GM13976 (cell line): ENCODE results near the gene FES.

Source experiments
- DNase-seq: peaks from one replicate; pipeline ENCODE4 v3.0.0; 2012; ENCODE audit warnings: low spot score
- in situ Hi-C: fragments of 300-500 bp; cut with MboI; formaldehyde crosslinking; loops from one replicate; pipeline ENCODE4 v1.12.0; 2022; ENCODE audit warnings: low sequenced_read_pairs, mixed read lengths, inconsistent platforms; ENCODE audit not compliant: unreplicated experiment
- TF ChIP-seq, protein P1 (sequence below): IDR thresholded peaks from 2 replicates; pipeline ENCODE4 v1.5.1; 2012; ENCODE audit warnings: borderline replicate concordance, mild to moderate bottlenecking; ENCODE audit not compliant: insufficient read depth; ENCODE audit errors: extremely low read depth, missing control alignments, control extremely low read depth

The FES gene

GRCh38 chr15:90913398-90913944 lies 29.2 kb downstream of the FES start:
- in situ Hi-C loops = no loop called here
- DNase-seq = no peak
- TF ChIP-seq, protein P1, sequence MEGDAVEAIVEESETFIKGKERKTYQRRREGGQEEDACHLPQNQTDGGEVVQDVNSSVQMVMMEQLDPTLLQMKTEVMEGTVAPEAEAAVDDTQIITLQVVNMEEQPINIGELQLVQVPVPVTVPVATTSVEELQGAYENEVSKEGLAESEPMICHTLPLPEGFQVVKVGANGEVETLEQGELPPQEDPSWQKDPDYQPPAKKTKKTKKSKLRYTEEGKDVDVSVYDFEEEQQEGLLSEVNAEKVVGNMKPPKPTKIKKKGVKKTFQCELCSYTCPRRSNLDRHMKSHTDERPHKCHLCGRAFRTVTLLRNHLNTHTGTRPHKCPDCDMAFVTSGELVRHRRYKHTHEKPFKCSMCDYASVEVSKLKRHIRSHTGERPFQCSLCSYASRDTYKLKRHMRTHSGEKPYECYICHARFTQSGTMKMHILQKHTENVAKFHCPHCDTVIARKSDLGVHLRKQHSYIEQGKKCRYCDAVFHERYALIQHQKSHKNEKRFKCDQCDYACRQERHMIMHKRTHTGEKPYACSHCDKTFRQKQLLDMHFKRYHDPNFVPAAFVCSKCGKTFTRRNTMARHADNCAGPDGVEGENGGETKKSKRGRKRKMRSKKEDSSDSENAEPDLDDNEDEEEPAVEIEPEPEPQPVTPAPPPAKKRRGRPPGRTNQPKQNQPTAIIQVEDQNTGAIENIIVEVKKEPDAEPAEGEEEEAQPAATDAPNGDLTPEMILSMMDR = no peak

GRCh38 chr15:90914305-90915080 lies 30.2 kb downstream of the FES start:
- DNase-seq = no peak
- TF ChIP-seq, protein P1 = no peak
- in situ Hi-C loops = no loop called here

- no peak for DNase-seq
- TF ChIP-seq, protein P1 = no peak
- in situ Hi-C loops = no loop called here
Observed at GRCh38 chr15:90915216-90915807, 31.0 kb downstream of the FES start.

DNA sequence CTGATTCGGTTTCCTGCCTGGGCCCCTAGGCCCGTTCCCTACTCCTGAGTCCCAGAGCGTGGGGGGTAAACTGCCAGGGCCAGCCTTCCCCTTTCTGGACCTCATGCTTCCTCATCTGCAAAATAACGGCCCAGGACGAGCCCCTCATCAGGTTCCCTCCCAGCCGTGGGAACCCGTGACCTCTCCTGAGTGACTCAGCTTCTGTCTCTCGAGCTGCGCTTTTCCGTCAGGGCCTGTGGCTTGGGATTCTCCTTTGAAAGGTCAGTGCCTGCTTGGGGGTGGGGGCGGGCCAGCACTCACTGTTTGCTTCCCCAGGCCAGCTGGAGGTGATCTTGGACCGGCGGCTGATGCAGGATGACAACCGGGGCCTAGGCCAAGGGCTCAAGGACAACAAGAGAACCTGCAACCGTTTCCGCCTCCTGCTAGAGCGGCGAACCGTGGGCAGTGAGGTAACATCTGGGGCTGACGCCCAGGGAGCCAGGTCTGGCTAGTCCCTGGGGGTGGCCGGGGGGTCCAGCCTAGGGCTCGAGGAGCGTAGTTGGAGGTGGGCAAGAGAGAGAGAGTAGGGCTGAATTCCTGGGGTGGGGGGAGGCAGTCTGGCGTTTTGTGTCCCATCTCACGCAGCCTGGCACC lies 31.6 kb downstream of the FES start:
- TF ChIP-seq, protein P1 = no peak
- in situ Hi-C loops = no loop called here
- no peak for DNase-seq

DNA sequence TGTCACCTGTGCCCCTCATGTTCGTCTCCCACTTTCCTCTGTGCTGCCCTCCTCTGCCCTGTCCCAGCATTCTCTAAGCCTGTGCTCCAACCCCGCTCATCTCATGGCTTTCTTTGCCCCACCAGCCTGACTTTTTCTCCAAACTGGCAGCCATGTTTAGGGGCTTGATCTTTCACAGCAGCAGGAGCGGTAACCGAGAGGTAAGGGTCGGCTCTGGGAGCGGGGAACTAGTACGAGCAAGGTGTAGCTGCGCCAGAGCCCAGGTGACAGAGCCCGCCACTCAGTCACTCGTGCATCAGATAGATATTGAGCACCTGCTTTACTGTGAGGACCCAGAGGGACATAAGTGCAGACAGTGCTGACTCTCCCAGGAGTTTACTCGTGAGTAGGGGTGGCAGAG lies 32.2 kb downstream of the FES start:
- DNase-seq = no peak
- in situ Hi-C loops = no loop called here
- TF ChIP-seq, protein P1 = no peak

DNA sequence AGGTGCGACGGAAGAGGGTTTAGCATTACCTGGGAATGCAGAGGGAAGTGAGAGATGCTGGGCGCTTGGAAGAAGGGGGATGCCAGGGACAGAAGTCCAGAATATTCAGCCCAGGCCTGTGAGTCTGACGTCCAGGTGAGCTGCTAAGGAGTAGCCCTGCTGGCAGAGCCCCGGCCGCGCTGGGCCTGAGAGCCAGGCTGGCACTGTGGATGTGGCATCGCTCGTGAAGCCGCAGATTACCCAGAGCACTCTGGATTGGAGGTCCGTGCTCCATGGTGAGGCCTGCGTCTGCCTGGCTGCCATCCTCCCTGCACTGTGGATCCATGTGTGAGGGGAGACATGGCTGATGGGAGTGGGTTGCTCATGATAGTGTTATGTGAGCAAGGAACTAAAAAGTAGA lies 33.3 kb downstream of the FES start:
- TF ChIP-seq, protein P1 = no peak
- in situ Hi-C loops = no loop called here
- no peak for DNase-seq
